H1 (cell line): ENCODE results near the gene PIGV. TPM values are rescaled to one million over a fixed set of nuclear protein-coding genes. Genes with fewer than 3 reads are reported as not detected.

ENCODE experiments used
- CTCF ChIA-PET: fragments of 300-600 bp; sonication (Branson Sonifier 250); formaldehyde crosslinking; loops from one replicate; lab custom pipeline; 2021; ENCODE audit not compliant: partially characterized antibody; lab: Charles Lee
- POLR2A ChIA-PET: fragments of 300-600 bp; sonication (Branson Sonifier 250); formaldehyde crosslinking; loops from one replicate; lab custom pipeline; 2021; ENCODE audit warnings: inconsistent platforms; ENCODE audit not compliant: partially characterized antibody; lab: Charles Lee
- DNase-seq, 2 experiments: peaks; one replicate each; pipeline versions ENCODE4 v3.0.0 to v3.0.0-alpha.2; 2010 to 2022; ENCODE audit warnings: low spot score in 2 of 2, low read depth in 1 of 2, mixed read lengths in 1 of 2
- FAIRE-seq: peaks from 2 replicates; lab custom pipeline; 2011; peaks lifted over from hg19 to GRCh38; lab: Jason Lieb, UNC
- H2AFZ ChIP-seq: 2 replicates; pipeline ENCODE4 v1.8.1; 2012; ENCODE audit warnings: low read length, inconsistent platforms
- H2AK5ac ChIP-seq: 2 replicates; pipeline ENCODE4 v1.6.1; 2013; ENCODE audit warnings: low read depth, low read length
- H2BK120ac ChIP-seq: replicated peaks from 2 replicates; pipeline ENCODE3; 2013; ENCODE audit warnings: low read depth, low read length, inconsistent platforms
- H2BK12ac ChIP-seq: 2 replicates; pipeline ENCODE4 v1.6.1; 2013; ENCODE audit warnings: low read depth, low read length
- H2BK15ac ChIP-seq: 2 replicates; pipeline ENCODE4 v1.6.1; 2013; ENCODE audit warnings: low read length
- H2BK20ac ChIP-seq: 2 replicates; pipeline ENCODE4 v1.6.1; 2013; ENCODE audit warnings: low read length
- H2BK5ac ChIP-seq: 2 replicates; pipeline ENCODE4 v1.6.1; 2013; ENCODE audit warnings: low read depth, low read length
- H3K14ac ChIP-seq: 2 replicates; pipeline ENCODE4 v1.6.1; 2013; ENCODE audit warnings: inconsistent platforms; ENCODE audit not compliant: insufficient read length
- H3K18ac ChIP-seq: 2 replicates; pipeline ENCODE4 v1.6.1; 2013; ENCODE audit warnings: low read length; ENCODE audit errors: extremely low read depth
- H3K23ac ChIP-seq: 2 replicates; pipeline ENCODE4 v1.6.1; 2013; ENCODE audit warnings: inconsistent platforms; ENCODE audit not compliant: insufficient read length
- H3K23me2 ChIP-seq: 2 replicates; pipeline ENCODE4 v1.6.1; 2013; ENCODE audit warnings: low read depth, low read length
- H3K27ac ChIP-seq: 2 replicates; pipeline ENCODE4 v1.6.1; 2011; ENCODE audit warnings: low read depth, low read length, inconsistent platforms
- H3K27me3 ChIP-seq, 4 experiments: replicated peaks in 1 of 4; 1 replicate in 1 of 4; 2 replicates in 3 of 4; pipeline versions ENCODE4 v1.6.1 to v1.8.1; 2011 to 2013; ENCODE audit warnings: low read length in 3 of 4, mild to moderate bottlenecking in 3 of 4, inconsistent platforms in 2 of 4, mixed read lengths in 2 of 4, moderate library complexity in 1 of 4; ENCODE audit not compliant: control insufficient read depth in 3 of 4, insufficient read depth in 3 of 4; ENCODE audit errors: extremely low read depth in 1 of 4
- H3K36me3 ChIP-seq, 4 experiments: 2 replicates each; pipeline versions ENCODE4 v1.6.1 to v1.8.1; 2011 to 2013; ENCODE audit warnings: mild to moderate bottlenecking in 4 of 4, low read length in 3 of 4, moderate library complexity in 2 of 4, control low read depth in 1 of 4, inconsistent platforms in 1 of 4; ENCODE audit not compliant: insufficient read depth in 4 of 4, control insufficient read depth in 2 of 4
- H3K4ac ChIP-seq: replicated peaks from 2 replicates; pipeline ENCODE3; 2013; ENCODE audit warnings: low read length, low read depth, mixed read lengths, inconsistent platforms; ENCODE audit not compliant: insufficient read length
- H3K4me1 ChIP-seq, 4 experiments: replicated peaks in 1 of 4; 1 replicate in 1 of 4; 2 replicates in 3 of 4; pipeline versions ENCODE4 v1.6.1 to v1.8.1; 2011 to 2013; ENCODE audit warnings: low read length in 3 of 4, inconsistent platforms in 2 of 4, mixed read lengths in 1 of 4; ENCODE audit not compliant: insufficient read depth in 4 of 4, control insufficient read depth in 3 of 4
- H3K4me2 ChIP-seq, 2 experiments: 2 replicates each; pipeline versions ENCODE4 v1.6.1 to v1.8.1; 2011 to 2013; ENCODE audit warnings: low read depth in 2 of 2, low read length in 2 of 2, control low read depth in 1 of 2, inconsistent platforms in 1 of 2, mild to moderate bottlenecking in 1 of 2; ENCODE audit not compliant: insufficient read depth in 1 of 2
- H3K4me3 ChIP-seq, 4 experiments: fragments of 200-600, 300-600 bp in 1 of 4; sonication (generic), shearing (Covaris generic), sonication (Bioruptor Twin) in 1 of 4; 2 replicates each; pipeline versions ENCODE4 v1.5.1 to v1.8.1; 2011 to 2016; ENCODE audit warnings: low read length in 4 of 4, low read depth in 3 of 4, control low read depth in 2 of 4, inconsistent platforms in 2 of 4, mild to moderate bottlenecking in 2 of 4, mixed read lengths in 1 of 4, moderate library complexity in 1 of 4; ENCODE audit not compliant: insufficient read depth in 2 of 4; ENCODE audit errors: extremely low read depth in 1 of 4
- H3K56ac ChIP-seq: replicated peaks from 2 replicates; pipeline ENCODE3; 2013; ENCODE audit warnings: low read depth, mild to moderate bottlenecking, mixed read lengths, low read length, inconsistent platforms; ENCODE audit not compliant: insufficient read length
- H3K79me1 ChIP-seq: 2 replicates; pipeline ENCODE4 v1.6.1; 2013; ENCODE audit warnings: low read depth, low read length, control low read depth
- H3K79me2 ChIP-seq, 2 experiments: 2 replicates each; pipeline versions ENCODE4 v1.6.1 to v1.8.1; 2012 to 2013; ENCODE audit warnings: low read length in 2 of 2, mild to moderate bottlenecking in 2 of 2, inconsistent platforms in 1 of 2; ENCODE audit not compliant: insufficient read depth in 2 of 2, control insufficient read depth in 1 of 2
- H3K9ac ChIP-seq, 4 experiments: replicated peaks in 1 of 4; 1 replicate in 1 of 4; 2 replicates in 3 of 4; pipeline versions ENCODE4 v1.6.1 to v1.8.1; 2011 to 2013; ENCODE audit warnings: low read depth in 3 of 4, low read length in 3 of 4, control low read depth in 2 of 4, mild to moderate bottlenecking in 2 of 4, moderate library complexity in 2 of 4, inconsistent platforms in 1 of 4; ENCODE audit errors: extremely low read depth in 1 of 4
- H3K9me3 ChIP-seq, 2 experiments: 2 replicates each; pipeline versions ENCODE4 v1.6.1 to v1.8.1; 2012 to 2013; ENCODE audit warnings: mild to moderate bottlenecking in 2 of 2, moderate library complexity in 2 of 2, control low read depth in 1 of 2, inconsistent platforms in 1 of 2, low read depth in 1 of 2, low read length in 1 of 2, mixed read lengths in 1 of 2; ENCODE audit not compliant: insufficient read depth in 2 of 2
- H4K20me1 ChIP-seq, 2 experiments: replicated peaks in 1 of 2; 2 replicates each; pipeline versions ENCODE3 to v1.8.1; 2011 to 2013; ENCODE audit warnings: inconsistent platforms in 2 of 2, low read length in 2 of 2, mild to moderate bottlenecking in 1 of 2; ENCODE audit not compliant: insufficient read depth in 2 of 2, control insufficient read depth in 1 of 2
- H4K5ac ChIP-seq: 2 replicates; pipeline ENCODE4 v1.6.1; 2013; ENCODE audit warnings: low read length, low read depth, mixed read lengths, inconsistent platforms; ENCODE audit not compliant: insufficient read length
- H4K8ac ChIP-seq: 2 replicates; pipeline ENCODE4 v1.8.0; 2013; ENCODE audit warnings: mild to moderate bottlenecking, moderate library complexity, low read length, inconsistent platforms; ENCODE audit not compliant: insufficient read depth; ENCODE audit errors: extremely low read depth
- H4K91ac ChIP-seq: replicated peaks from 2 replicates; pipeline ENCODE3; 2013; ENCODE audit warnings: low read length, mixed read lengths, inconsistent platforms; ENCODE audit not compliant: insufficient read length
- CBX8 ChIP-seq: fragments of 300-800, 300-1000 bp; sonication (generic); IDR thresholded peaks from 2 replicates; pipeline ENCODE4 v1.7.1; 2016; ENCODE audit warnings: low read depth, low read length, borderline replicate concordance
- CEBPB ChIP-seq: IDR thresholded peaks from 2 replicates; pipeline ENCODE4 v1.6.1; 2012; ENCODE audit warnings: low read depth, low read length
- KDM1A ChIP-seq: fragments of 200-600, 300-600 bp; sonication (generic); IDR thresholded peaks from 2 replicates; pipeline ENCODE4 v1.7.1; 2016; ENCODE audit warnings: mild to moderate bottlenecking, low read length, borderline replicate concordance
- KDM4A ChIP-seq: IDR thresholded peaks from one replicate; pipeline ENCODE4 v1.7.1; 2012; ENCODE audit warnings: low read depth, mild to moderate bottlenecking, moderate library complexity, low read length, inconsistent platforms; ENCODE audit not compliant: severe bottlenecking
- SRF ChIP-seq: IDR thresholded peaks from 2 replicates; pipeline ENCODE4 v1.6.1; 2011; ENCODE audit warnings: mild to moderate bottlenecking, low read depth, low read length, moderate library complexity
- SUZ12 ChIP-seq: fragments of 200-600 bp; sonication (generic); IDR thresholded peaks from 2 replicates; pipeline ENCODE4 v1.6.1; 2012; ENCODE audit warnings: mild to moderate bottlenecking, inconsistent platforms, low read length, moderate library complexity, mixed read lengths
- WGBS, 2 experiments: shearing (Covaris generic) in 1 of 2; methylation state at CpG; one replicate each; pipeline versions ENCODE4 v1.1.6 to v1.1.7; 2013 to 2015; ENCODE audit warnings: low lambda C conversion rate in 2 of 2, mixed read lengths in 2 of 2, inconsistent platforms in 1 of 2, low coverage in 1 of 2, missing lambda C conversion rate in 1 of 2; ENCODE audit not compliant: insufficient replicate concordance in 2 of 2, insufficient coverage in 1 of 2, insufficient read length in 1 of 2; ENCODE audit errors: extremely low coverage in 1 of 2, missing lambda C conversion rate in 1 of 2; 5-methylcytosine and 5-hydroxymethylcytosine counted together
- polyA plus RNA-seq, 7 experiments: library from polyadenylated mRNA; depleted of rRNA in 3 of 7; stranded (reverse) in 5 of 7; unstranded in 2 of 7; fragments of >200 nt in 5 of 7; fragments of 200-250 nt in 2 of 7; gene quantifications; 1 replicate in 5 of 7; 2 replicates in 1 of 7; 4 replicates in 1 of 7; pipeline versions ENCODE4 v1.2.1 to v1.2.3, GENCODE V29; 2011 to 2013; ENCODE audit warnings: missing spikeins in 2 of 7, mixed read lengths in 2 of 7
- total RNA-seq: library from RNA; stranded (reverse); fragmentation: NEBNext Ultra II Directional; extraction: Animal tissue kit (Norgen Biotek cat#: 25700); gene quantifications from 2 replicates; pipeline ENCODE4 v1.2.1, GENCODE V29; 2021

The PIGV gene
- total and polyA plus RNA-seq, 2 of the 8 experiments (the other 6 are each of a cell fraction or from before 2014, with no cell fraction given), result 8.5 to 20.9 TPM

DNA sequence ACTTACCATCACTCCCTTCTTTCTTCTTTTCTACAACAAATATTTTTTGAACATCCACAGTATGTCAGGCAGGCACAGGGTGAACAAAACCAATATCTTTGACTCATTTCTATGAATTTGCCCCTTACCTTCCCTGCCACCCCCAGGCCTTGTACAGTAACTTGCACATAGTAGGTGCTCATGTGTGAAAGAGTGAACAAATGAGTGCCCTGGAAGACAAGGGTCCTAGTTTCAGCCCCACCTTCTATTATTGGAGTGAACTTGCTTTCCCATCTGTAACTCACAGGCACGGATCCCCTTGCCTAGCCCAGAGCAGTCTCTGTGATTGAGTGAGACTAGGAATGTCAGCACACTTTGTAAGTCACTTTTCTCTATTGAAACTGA lies 51.6 kb downstream of the PIGV start:
- Histone ChIP-seq H3K4me3 (no peak overlapping the region), H4K91ac (no peak overlapping the region), H2BK15ac (no peak overlapping the region), H3K18ac (no peak overlapping the region), H3K79me1 (no peaks in the 10 kb centered on the region), H3K4me2 (no peak overlapping the region), H3K4ac (no peak overlapping the region), H3K27me3 (no peaks in the 10 kb centered on the region), H3K9me3 (no peaks in the 10 kb centered on the region), H3K23ac (no peak overlapping the region), H3K14ac (no peak overlapping the region), H2BK5ac (no peak overlapping the region), H2AFZ (no peak overlapping the region), H3K79me2 (no peaks in the 10 kb centered on the region), H2AK5ac (no peak overlapping the region), H4K8ac (no peak overlapping the region), H3K27ac (no peak overlapping the region), H4K20me1 (peaks cover 0 to 3% of the 10 kb centered on the region in 2 experiments), H2BK12ac (no peak overlapping the region), H4K5ac (no peak overlapping the region), H2BK20ac (no peak overlapping the region), H2BK120ac (no peak overlapping the region), H3K4me1 (no peaks in the 10 kb centered on the region), H3K56ac (no peak overlapping the region), H3K23me2 (no peaks in the 10 kb centered on the region), H3K9ac (no peak overlapping the region), H3K36me3 (peaks cover under 1 to 6% (median 3%) of the 10 kb centered on the region in 4 experiments; a peak in 6 of 8 replicates)
- no peak for FAIRE-seq
- WGBS, 2 experiments, result 86% methylated on average over 1 of the region's 1 CpG; no CpG with 5 or more reads in 1 of the 2 experiments
- DNase-seq, result no peak
- POLR2A ChIA-PET, result interaction anchor here (1.1 to 1.3 kb wide), 2 partner anchors 13 to 47 kb away, joined by 3 to 4 read pairs; partner anchors contain the start of gene ZDHHC18
- CTCF ChIA-PET, result interaction anchor here (0.8 to 12.8 kb wide), 8 partner anchors 9 to 40 kb away, joined by 3 to 125 read pairs (median 4); partner anchors contain the start of gene SFN
- TF ChIP-seq KDM1A (no peak), CEBPB (no peak), CBX8 (no peak), SRF (no peak), KDM4A (no peak), SUZ12 (no peak)
